B cell (primary cell): ENCODE data around the gene PGR.

ENCODE experiments used
- EZH2 ChIP-seq: IDR thresholded peaks from 2 replicates; pipeline ENCODE4 v1.6.1; 2012; ENCODE audit warnings: borderline replicate concordance, low read depth, mild to moderate bottlenecking, moderate library complexity, low read length; ENCODE audit not compliant: insufficient read depth, poor library complexity, severe bottlenecking
- TF ChIP-seq, protein P1 (sequence below): fragments of 200-600 bp; IDR thresholded peaks from one replicate; pipeline ENCODE4 v1.8.0; 2022; ENCODE audit warnings: antibody characterized with exemption, mild to moderate bottlenecking

DNA sequence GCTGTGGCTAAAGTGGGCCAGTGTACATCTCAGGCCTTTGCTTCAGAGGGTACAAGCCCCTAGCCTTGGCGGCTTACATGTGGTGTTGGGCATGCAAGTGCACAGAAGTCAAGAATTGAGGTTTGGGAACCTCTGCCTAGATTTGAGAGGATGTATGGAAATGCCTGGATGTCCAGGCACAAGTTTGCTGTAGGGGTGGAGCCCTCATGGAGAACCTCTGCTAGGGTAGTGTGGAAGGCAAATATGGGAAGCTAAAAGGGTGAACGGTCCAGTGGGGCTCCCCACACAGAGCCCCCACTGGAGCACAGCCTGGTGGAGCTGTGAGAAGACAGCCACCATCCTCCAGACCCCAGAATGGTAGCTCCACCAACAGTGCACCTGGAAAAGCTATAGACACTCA, 28.5 kb upstream of the PGR start:
- TF ChIP-seq, protein P1, sequence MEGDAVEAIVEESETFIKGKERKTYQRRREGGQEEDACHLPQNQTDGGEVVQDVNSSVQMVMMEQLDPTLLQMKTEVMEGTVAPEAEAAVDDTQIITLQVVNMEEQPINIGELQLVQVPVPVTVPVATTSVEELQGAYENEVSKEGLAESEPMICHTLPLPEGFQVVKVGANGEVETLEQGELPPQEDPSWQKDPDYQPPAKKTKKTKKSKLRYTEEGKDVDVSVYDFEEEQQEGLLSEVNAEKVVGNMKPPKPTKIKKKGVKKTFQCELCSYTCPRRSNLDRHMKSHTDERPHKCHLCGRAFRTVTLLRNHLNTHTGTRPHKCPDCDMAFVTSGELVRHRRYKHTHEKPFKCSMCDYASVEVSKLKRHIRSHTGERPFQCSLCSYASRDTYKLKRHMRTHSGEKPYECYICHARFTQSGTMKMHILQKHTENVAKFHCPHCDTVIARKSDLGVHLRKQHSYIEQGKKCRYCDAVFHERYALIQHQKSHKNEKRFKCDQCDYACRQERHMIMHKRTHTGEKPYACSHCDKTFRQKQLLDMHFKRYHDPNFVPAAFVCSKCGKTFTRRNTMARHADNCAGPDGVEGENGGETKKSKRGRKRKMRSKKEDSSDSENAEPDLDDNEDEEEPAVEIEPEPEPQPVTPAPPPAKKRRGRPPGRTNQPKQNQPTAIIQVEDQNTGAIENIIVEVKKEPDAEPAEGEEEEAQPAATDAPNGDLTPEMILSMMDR, result no peak
- no peak for TF ChIP-seq EZH2
